Measurements from ENCODE around the gene ITGB5. TPM values are rescaled to one million over a fixed set of nuclear protein-coding genes. Genes with fewer than 3 reads are reported as not detected.
A peak's percentile ranks its signal among the peaks of the same experiment; 100 is the strongest.

ITGB5 gene, protein sequence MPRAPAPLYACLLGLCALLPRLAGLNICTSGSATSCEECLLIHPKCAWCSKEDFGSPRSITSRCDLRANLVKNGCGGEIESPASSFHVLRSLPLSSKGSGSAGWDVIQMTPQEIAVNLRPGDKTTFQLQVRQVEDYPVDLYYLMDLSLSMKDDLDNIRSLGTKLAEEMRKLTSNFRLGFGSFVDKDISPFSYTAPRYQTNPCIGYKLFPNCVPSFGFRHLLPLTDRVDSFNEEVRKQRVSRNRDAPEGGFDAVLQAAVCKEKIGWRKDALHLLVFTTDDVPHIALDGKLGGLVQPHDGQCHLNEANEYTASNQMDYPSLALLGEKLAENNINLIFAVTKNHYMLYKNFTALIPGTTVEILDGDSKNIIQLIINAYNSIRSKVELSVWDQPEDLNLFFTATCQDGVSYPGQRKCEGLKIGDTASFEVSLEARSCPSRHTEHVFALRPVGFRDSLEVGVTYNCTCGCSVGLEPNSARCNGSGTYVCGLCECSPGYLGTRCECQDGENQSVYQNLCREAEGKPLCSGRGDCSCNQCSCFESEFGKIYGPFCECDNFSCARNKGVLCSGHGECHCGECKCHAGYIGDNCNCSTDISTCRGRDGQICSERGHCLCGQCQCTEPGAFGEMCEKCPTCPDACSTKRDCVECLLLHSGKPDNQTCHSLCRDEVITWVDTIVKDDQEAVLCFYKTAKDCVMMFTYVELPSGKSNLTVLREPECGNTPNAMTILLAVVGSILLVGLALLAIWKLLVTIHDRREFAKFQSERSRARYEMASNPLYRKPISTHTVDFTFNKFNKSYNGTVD
- total RNA-seq, result 100 to 1,000 TPM in 3 of 6 experiments, 10 to 100 TPM in 3; 61.3 to 125 (median 98.4) TPM
- long read RNA-seq, partial matches to known transcripts, result 2 of 4 reads
- long read RNA-seq, other reads (novel, unspliced or antisense), result 1 of 4 reads

- intact Hi-C loops (cut with DNase I), result loop anchor here in 1 of 2 donors (10.0 kb wide), 1 partner anchor 53 kb away; no protein-coding TSS in a partner anchor
- peaks cover 0 to 1% (median 0%) of the 10 kb centered on the region in 4 donors for H3K36me3 ChIP-seq
- TF ChIP-seq POLR2A (IDR thresholded peaks at IDR 0.05), result peak; percentile 91
- TF ChIP-seq, protein P1, sequence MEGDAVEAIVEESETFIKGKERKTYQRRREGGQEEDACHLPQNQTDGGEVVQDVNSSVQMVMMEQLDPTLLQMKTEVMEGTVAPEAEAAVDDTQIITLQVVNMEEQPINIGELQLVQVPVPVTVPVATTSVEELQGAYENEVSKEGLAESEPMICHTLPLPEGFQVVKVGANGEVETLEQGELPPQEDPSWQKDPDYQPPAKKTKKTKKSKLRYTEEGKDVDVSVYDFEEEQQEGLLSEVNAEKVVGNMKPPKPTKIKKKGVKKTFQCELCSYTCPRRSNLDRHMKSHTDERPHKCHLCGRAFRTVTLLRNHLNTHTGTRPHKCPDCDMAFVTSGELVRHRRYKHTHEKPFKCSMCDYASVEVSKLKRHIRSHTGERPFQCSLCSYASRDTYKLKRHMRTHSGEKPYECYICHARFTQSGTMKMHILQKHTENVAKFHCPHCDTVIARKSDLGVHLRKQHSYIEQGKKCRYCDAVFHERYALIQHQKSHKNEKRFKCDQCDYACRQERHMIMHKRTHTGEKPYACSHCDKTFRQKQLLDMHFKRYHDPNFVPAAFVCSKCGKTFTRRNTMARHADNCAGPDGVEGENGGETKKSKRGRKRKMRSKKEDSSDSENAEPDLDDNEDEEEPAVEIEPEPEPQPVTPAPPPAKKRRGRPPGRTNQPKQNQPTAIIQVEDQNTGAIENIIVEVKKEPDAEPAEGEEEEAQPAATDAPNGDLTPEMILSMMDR (IDR thresholded peaks at IDR 0.05), result no peak
- no peaks in the 10 kb centered on the region for H3K27me3 ChIP-seq
- no peaks in the 10 kb centered on the region for H3K9me3 ChIP-seq
- peak within 1 kb of the TSS; percentile 89 to 94 (median 92) for H3K27ac ChIP-seq
- peak; percentile 82 to 92 (median 87) for ATAC-seq
- peak; percentile 90 to 92 (median 92) for DNase-seq
- peaks cover 0 to 14% (median 0%) of the 10 kb centered on the region in 4 donors for H3K4me1 ChIP-seq
- WGBS (ENCODE audit: insufficient coverage, low coverage, low lambda C conversion rate, missing lambda C conversion rate), result 6% methylated on average over 37 of the region's 78 CpGs
- peak within 1 kb of the TSS; percentile 70 to 72 (median 72) for H3K4me3 ChIP-seq
These were observed at the start of gene ITGB5 for GRCh38 chr3:124887177-124887931. TSS of gene ITGB5 (minus strand) at chr3:124887365. CDS start at chr3:124887000, 365 bp downstream.

GRCh38 chr3:124935794-124936542 lies 48.8 kb upstream of the ITGB5 start:
- Histone ChIP-seq H3K27ac (no peak overlapping the region), H3K4me3 (no peak overlapping the region), H3K27me3 (no peaks in the 10 kb centered on the region), H3K4me1 (no peaks in the 10 kb centered on the region), H3K9me3 (no peaks in the 10 kb centered on the region), H3K36me3 (no peaks in the 10 kb centered on the region)
- no peak for TF ChIP-seq POLR2A (IDR thresholded peaks at IDR 0.05)
- TF ChIP-seq, protein P1 (IDR thresholded peaks at IDR 0.05), result no peak
- 78% methylated on average over 3 of the region's 5 CpGs for WGBS (ENCODE audit: insufficient coverage, low coverage, low lambda C conversion rate, missing lambda C conversion rate)
- no peak for DNase-seq
- intact Hi-C loops (cut with DNase I), result no loop called here
- no peak for ATAC-seq

GRCh38 chr3:124935264-124935663 lies 48.1 kb upstream of the ITGB5 start:
- H3K9me3 ChIP-seq, result no peaks in the 10 kb centered on the region
- ATAC-seq (peak in 2 of 4 donors; percentile 29), DNase-seq (no peak)
- H3K27ac ChIP-seq, result no peak overlapping the region
- H3K4me1 ChIP-seq, result no peaks in the 10 kb centered on the region
- no peaks in the 10 kb centered on the region for H3K36me3 ChIP-seq
- intact Hi-C loops (cut with DNase I), result no loop called here
- no peak for TF ChIP-seq POLR2A (IDR thresholded peaks at IDR 0.05)
- no peaks in the 10 kb centered on the region for H3K27me3 ChIP-seq
- no peak overlapping the region for H3K4me3 ChIP-seq

DNA sequence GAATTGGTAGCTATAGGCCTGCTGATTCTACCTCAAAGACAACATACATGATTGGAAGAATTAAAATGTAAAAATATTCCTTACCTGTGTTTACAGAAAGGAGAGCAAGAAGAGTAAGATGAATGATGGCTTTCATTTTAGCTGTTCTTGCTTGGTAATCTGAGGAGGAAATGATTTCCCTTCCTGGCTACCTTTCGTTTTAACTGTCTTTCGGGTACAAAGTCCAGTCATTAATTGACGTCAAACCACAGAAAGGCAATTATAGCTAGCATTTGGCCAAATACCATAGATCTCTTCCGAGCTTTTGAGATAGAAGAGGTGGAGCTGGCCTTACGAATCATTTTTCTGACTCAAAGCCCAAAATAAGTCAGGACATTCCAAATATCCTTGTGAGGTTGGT lies 47.4 kb upstream of the ITGB5 start, which contains the start of gene MUC13:
Gene MUC13 (minus strand): TSS at position 175 of the 400 bp plus-strand sequence. CDS start 39 bp downstream, at position 136.
- peak in 1 of 4 donors; percentile 70 for ATAC-seq
- H3K36me3 ChIP-seq, result no peaks in the 10 kb centered on the region
- no peak for TF ChIP-seq POLR2A (IDR thresholded peaks at IDR 0.05)
- TF ChIP-seq, protein P1 (IDR thresholded peaks at IDR 0.05), result no peak
- intact Hi-C loops (cut with DNase I), result no loop called here
- H3K27ac ChIP-seq, result no peak within 1 kb of the TSS
- H3K4me1 ChIP-seq, result no peaks in the 10 kb centered on the region
- H3K27me3 ChIP-seq, result no peaks in the 10 kb centered on the region
- whole genome bisulfite sequencing (ENCODE audit: insufficient coverage, low coverage, low lambda C conversion rate, missing lambda C conversion rate), result 35% methylated on average over 5 of the region's 5 CpGs
- no peak for DNase-seq
- H3K9me3 ChIP-seq, result no peaks in the 10 kb centered on the region
- no peak within 1 kb of the TSS for H3K4me3 ChIP-seq

Data from right lobe of liver (tissue), 6 donors.